Measurements from ENCODE around the gene KCTD4. TPM values are rescaled to one million over a fixed set of nuclear protein-coding genes. Genes with fewer than 3 reads are reported as not detected.

Gene KCTD4
- polyA plus RNA-seq, 2 donors = 0.02 TPM; not detected in 1

- H3K27ac ChIP-seq (ENCODE audit: low read depth in 2 of 2, low read length in 1 of 2) = no peak overlapping the region
- H3K4me1 ChIP-seq (ENCODE audit: control insufficient read depth in 2 of 2, insufficient read depth in 2 of 2, low read length in 1 of 2) = no peaks in the 10 kb centered on the region
- no peaks in the 10 kb centered on the region for H3K9me3 ChIP-seq (ENCODE audit: control insufficient read depth in 2 of 2, insufficient read depth in 1 of 2, low read depth in 1 of 2, low read length in 1 of 2)
- no peak overlapping the region for H3K4me3 ChIP-seq (ENCODE audit: low read depth in 1 of 2, low read length in 2 of 2)
- no peaks in the 10 kb centered on the region for H3K27me3 ChIP-seq (ENCODE audit: control insufficient read depth in 1 of 2, insufficient read depth in 2 of 2, low read length in 2 of 2)
- 36 to 48% methylated on average over 1 of the region's 1 CpG for WGBS, 2 donors
- peaks cover 0 to 3% of the 10 kb centered on the region in 2 donors for H3K36me3 ChIP-seq (ENCODE audit: control insufficient read depth in 2 of 2, insufficient read depth in 2 of 2, low read length in 1 of 2)
Measured at GRCh38 chr13:45162821-45163220, 38.0 kb downstream of the KCTD4 start.

GRCh38 chr13:45162194-45162593 is 38.7 kb downstream of the KCTD4 start:
- Histone ChIP-seq H3K36me3 (ENCODE audit: control insufficient read depth in 2 of 2, insufficient read depth in 2 of 2, low read length in 1 of 2) (peaks cover 0 to 3% of the 10 kb centered on the region in 2 donors), H3K27ac (ENCODE audit: low read depth in 2 of 2, low read length in 1 of 2) (no peak overlapping the region), H3K9me3 (ENCODE audit: control insufficient read depth in 2 of 2, insufficient read depth in 1 of 2, low read depth in 1 of 2, low read length in 1 of 2) (no peaks in the 10 kb centered on the region), H3K27me3 (ENCODE audit: control insufficient read depth in 1 of 2, insufficient read depth in 2 of 2, low read length in 2 of 2) (no peaks in the 10 kb centered on the region), H3K4me1 (ENCODE audit: control insufficient read depth in 2 of 2, insufficient read depth in 2 of 2, low read length in 1 of 2) (no peaks in the 10 kb centered on the region), H3K4me3 (ENCODE audit: low read depth in 1 of 2, low read length in 2 of 2) (no peak overlapping the region)
- WGBS, 2 donors = 81 to 83% methylated on average over 1 of the region's 1 CpG

- no peaks in the 10 kb centered on the region for H3K36me3 ChIP-seq (ENCODE audit: control insufficient read depth in 2 of 2, insufficient read depth in 2 of 2, low read length in 1 of 2)
- no peaks in the 10 kb centered on the region for H3K4me1 ChIP-seq (ENCODE audit: control insufficient read depth in 2 of 2, insufficient read depth in 2 of 2, low read length in 1 of 2)
- no peak overlapping the region for H3K27ac ChIP-seq (ENCODE audit: low read depth in 2 of 2, low read length in 1 of 2)
- H3K9me3 ChIP-seq (ENCODE audit: control insufficient read depth in 2 of 2, insufficient read depth in 1 of 2, low read depth in 1 of 2, low read length in 1 of 2) = no peaks in the 10 kb centered on the region
- no peak overlapping the region for H3K4me3 ChIP-seq (ENCODE audit: low read depth in 1 of 2, low read length in 2 of 2)
- WGBS, 2 donors = 92% methylated on average over 7 of the region's 7 CpGs
- no peaks in the 10 kb centered on the region for H3K27me3 ChIP-seq (ENCODE audit: control insufficient read depth in 1 of 2, insufficient read depth in 2 of 2, low read length in 2 of 2)
Measured at GRCh38 chr13:45156565-45157361, 44.1 kb downstream of the KCTD4 start.

- H3K27me3 ChIP-seq (ENCODE audit: control insufficient read depth in 1 of 2, insufficient read depth in 2 of 2, low read length in 2 of 2) = no peaks in the 10 kb centered on the region
- no peak overlapping the region for H3K27ac ChIP-seq (ENCODE audit: low read depth in 2 of 2, low read length in 1 of 2)
- H3K4me1 ChIP-seq (ENCODE audit: control insufficient read depth in 2 of 2, insufficient read depth in 2 of 2, low read length in 1 of 2) = no peaks in the 10 kb centered on the region
- H3K9me3 ChIP-seq (ENCODE audit: control insufficient read depth in 2 of 2, insufficient read depth in 1 of 2, low read depth in 1 of 2, low read length in 1 of 2) = no peaks in the 10 kb centered on the region
- H3K4me3 ChIP-seq (ENCODE audit: low read depth in 1 of 2, low read length in 2 of 2) = no peak overlapping the region
- 70 to 76% methylated on average over 1 of the region's 1 CpG for WGBS, 2 donors
- no peaks in the 10 kb centered on the region for H3K36me3 ChIP-seq (ENCODE audit: control insufficient read depth in 2 of 2, insufficient read depth in 2 of 2, low read length in 1 of 2)
Measured at GRCh38 chr13:45149964-45150363, 50.9 kb downstream of the KCTD4 start.

- Histone ChIP-seq H3K4me3 (ENCODE audit: low read depth in 1 of 2, low read length in 2 of 2) (no peak overlapping the region), H3K27me3 (ENCODE audit: control insufficient read depth in 1 of 2, insufficient read depth in 2 of 2, low read length in 2 of 2) (no peaks in the 10 kb centered on the region), H3K9me3 (ENCODE audit: control insufficient read depth in 2 of 2, insufficient read depth in 1 of 2, low read depth in 1 of 2, low read length in 1 of 2) (no peaks in the 10 kb centered on the region), H3K36me3 (ENCODE audit: control insufficient read depth in 2 of 2, insufficient read depth in 2 of 2, low read length in 1 of 2) (no peaks in the 10 kb centered on the region), H3K4me1 (ENCODE audit: control insufficient read depth in 2 of 2, insufficient read depth in 2 of 2, low read length in 1 of 2) (peaks cover 3% of the 10 kb centered on the region in 2 donors), H3K27ac (ENCODE audit: low read depth in 2 of 2, low read length in 1 of 2) (no peak overlapping the region)
- WGBS, 2 donors = 72 to 78% methylated on average over 7 of the region's 7 CpGs
Measured at GRCh38 chr13:45143346-45143751, 57.5 kb downstream of the KCTD4 start.

Other genes with a start within 250 kb of the KCTD4 start
- 1 to 10 TPM; 1.8 to 3.0 TPM for gene NUFIP1, start 211.6 kb downstream of the KCTD4 start, polyA plus RNA-seq
- 1 to 10 TPM; 5.0 to 8.0 TPM for gene GPALPP1, start 211.5 kb downstream of the KCTD4 start, polyA plus RNA-seq
- 10 to 100 TPM; 15.1 to 19.0 TPM for gene GTF2F2, start 80.5 kb downstream of the KCTD4 start, polyA plus RNA-seq
- gene TPT1, start 140.1 kb upstream of the KCTD4 start, polyA plus RNA-seq = 1,000 to 10,000 TPM; 5,857 to 6,692 TPM
- 1 to 10 TPM; 2.2 to 3.1 TPM for gene SLC25A30, start 217.3 kb upstream of the KCTD4 start, polyA plus RNA-seq